Fibroblast of lung (primary cell): ENCODE measurements around the gene POLK.

Experiments
- EZH2 ChIP-seq: IDR thresholded peaks from 2 replicates; pipeline ENCODE4 v1.5.1; 2012; ENCODE audit warnings: low read length, control low read depth, mild to moderate bottlenecking; ENCODE audit errors: missing control alignments
- TF ChIP-seq, protein P1 (sequence below), 2 donors: IDR thresholded peaks in 1 of 2; conservative IDR thresholded peaks in 1 of 2; 1 replicate in 1 of 2; 2 replicates in 1 of 2; pipeline ENCODE4 v1.5.1; 2011 to 2012; ENCODE audit warnings: low read length in 2 of 2, control low read depth in 1 of 2, inconsistent platforms in 1 of 2, low read depth in 1 of 2, mild to moderate bottlenecking in 1 of 2

DNA sequence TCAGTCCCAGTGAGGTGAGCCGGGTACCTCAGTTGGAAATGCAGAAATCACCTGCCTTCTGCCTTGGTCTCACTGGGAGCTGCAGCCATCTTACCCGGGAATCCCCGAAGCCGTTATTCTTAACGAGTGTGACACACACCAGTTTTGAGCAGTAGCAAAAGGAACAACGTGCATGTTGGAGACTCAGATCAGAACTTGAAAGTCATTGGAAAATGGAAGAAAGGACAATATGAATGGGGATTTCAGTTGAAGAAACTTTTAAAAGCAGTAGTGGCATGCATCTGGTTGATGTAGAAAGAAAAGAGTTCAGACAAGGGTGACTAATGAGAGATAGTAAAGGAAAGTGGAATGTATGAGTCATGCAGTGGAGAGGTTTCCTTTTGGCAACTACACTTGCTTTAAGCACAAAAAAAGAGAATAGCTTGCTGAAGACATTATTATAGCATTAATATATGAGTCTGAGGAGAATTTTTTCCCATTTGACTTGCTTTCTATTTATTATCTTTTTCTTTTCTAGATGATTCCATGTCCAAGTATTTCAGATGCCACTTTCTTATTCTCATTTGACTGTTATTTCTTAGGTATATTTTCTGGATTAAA, 55.1 kb downstream of the POLK start:
- no peak for TF ChIP-seq EZH2
- TF ChIP-seq, protein P1, sequence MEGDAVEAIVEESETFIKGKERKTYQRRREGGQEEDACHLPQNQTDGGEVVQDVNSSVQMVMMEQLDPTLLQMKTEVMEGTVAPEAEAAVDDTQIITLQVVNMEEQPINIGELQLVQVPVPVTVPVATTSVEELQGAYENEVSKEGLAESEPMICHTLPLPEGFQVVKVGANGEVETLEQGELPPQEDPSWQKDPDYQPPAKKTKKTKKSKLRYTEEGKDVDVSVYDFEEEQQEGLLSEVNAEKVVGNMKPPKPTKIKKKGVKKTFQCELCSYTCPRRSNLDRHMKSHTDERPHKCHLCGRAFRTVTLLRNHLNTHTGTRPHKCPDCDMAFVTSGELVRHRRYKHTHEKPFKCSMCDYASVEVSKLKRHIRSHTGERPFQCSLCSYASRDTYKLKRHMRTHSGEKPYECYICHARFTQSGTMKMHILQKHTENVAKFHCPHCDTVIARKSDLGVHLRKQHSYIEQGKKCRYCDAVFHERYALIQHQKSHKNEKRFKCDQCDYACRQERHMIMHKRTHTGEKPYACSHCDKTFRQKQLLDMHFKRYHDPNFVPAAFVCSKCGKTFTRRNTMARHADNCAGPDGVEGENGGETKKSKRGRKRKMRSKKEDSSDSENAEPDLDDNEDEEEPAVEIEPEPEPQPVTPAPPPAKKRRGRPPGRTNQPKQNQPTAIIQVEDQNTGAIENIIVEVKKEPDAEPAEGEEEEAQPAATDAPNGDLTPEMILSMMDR (conservative IDR thresholded peaks at IDR 0.05 in 1 of 2, IDR thresholded peaks at IDR 0.05 in 1 of 2; ENCODE audit: low read depth in 1 of 2, low read length in 2 of 2) = no peak
